HepG2 (cell line): ENCODE data around the gene ADRA2B. TPM values are rescaled to one million over a fixed set of nuclear protein-coding genes. Genes with fewer than 3 reads are reported as not detected.
A peak's percentile ranks its signal among the peaks of the same experiment; 100 is the strongest.

ENCODE experiments used
- ATAC-seq: fragments of 200-7000 bp; cut with Tn5 transposase; 3 replicates; pipeline ENCODE4 v1.9.1; 2020; ENCODE audit warnings: mild to moderate bottlenecking, moderate library complexity
- BruUV-seq: library from RNA; stranded (reverse); fragments of 400-500 nt; replicated peaks from 2 replicates; lab custom pipeline; 2021; lab: Mats Ljungman, UMichigan
- CTCF ChIA-PET: fragments of 300-600 bp; formaldehyde crosslinking; extraction: SDS; loops from one replicate; lab custom pipeline; 2021; ENCODE audit warnings: low total read pairs, inconsistent platforms, low intra/inter-chr PET ratio; lab: Yijun Ruan, JAX
- POLR2A ChIA-PET: fragments of 350-600 bp; sonication (Branson Sonifier 250); formaldehyde crosslinking; loops from one replicate; lab custom pipeline; 2020; ENCODE audit warnings: antibody characterized with exemption, inconsistent platforms; lab: Yijun Ruan, JAX
- DNase-seq: peaks from one replicate; pipeline ENCODE4 v3.0.0-alpha.2; 2015; ENCODE audit warnings: low spot score
- FAIRE-seq: peaks from 3 replicates; lab custom pipeline; 2011; peaks lifted over from hg19 to GRCh38; lab: Jason Lieb, UNC
- H2AFZ ChIP-seq: one replicate; pipeline ENCODE4 v1.6.1; 2011; ENCODE audit warnings: low read length, inconsistent platforms
- H3K27ac ChIP-seq: fragments of 300-600 bp; 3 replicates; pipeline ENCODE4 v1.8.0; 2011; ENCODE audit warnings: mixed run types, mild to moderate bottlenecking, mixed read lengths, low read length, inconsistent platforms; ENCODE audit not compliant: insufficient read depth; ENCODE audit errors: extremely low read length
- H3K27me3 ChIP-seq, 2 experiments: fragments of 200-600 bp in 1 of 2; 2 replicates in 1 of 2; 3 replicates in 1 of 2; pipeline versions ENCODE4 v1.6.0 to v1.8.0; 2011; ENCODE audit warnings: low read length in 2 of 2, mild to moderate bottlenecking in 2 of 2, moderate library complexity in 2 of 2, inconsistent platforms in 1 of 2; ENCODE audit not compliant: insufficient read depth in 2 of 2, control insufficient read depth in 1 of 2
- H3K36me3 ChIP-seq, 2 experiments: fragments of 200-600 bp in 1 of 2; replicated peaks in 1 of 2; 2 replicates in 1 of 2; 3 replicates in 1 of 2; pipeline versions ENCODE4 v1.5.1 to v1.8.0; 2011; ENCODE audit warnings: low read length in 2 of 2, inconsistent platforms in 1 of 2; ENCODE audit not compliant: insufficient read depth in 2 of 2, control insufficient read depth in 1 of 2
- H3K4me1 ChIP-seq: 2 replicates; pipeline ENCODE4 v1.5.1; 2012; ENCODE audit warnings: low read length, inconsistent platforms; ENCODE audit not compliant: insufficient read depth
- H3K4me2 ChIP-seq: 2 replicates; pipeline ENCODE4 v1.6.0; 2011; ENCODE audit warnings: low read depth, low read length, inconsistent platforms
- H3K4me3 ChIP-seq, 3 experiments: fragments of 200-600 bp in 1 of 3; sonication (generic), shearing (Covaris generic) in 1 of 3; replicated peaks in 1 of 3; 2 replicates each; pipeline ENCODE4 v1.5.1; 2011 to 2016; ENCODE audit warnings: low read length in 3 of 3, inconsistent platforms in 2 of 3, low read depth in 2 of 3, mild to moderate bottlenecking in 2 of 3, control low read depth in 1 of 3, mixed read lengths in 1 of 3; ENCODE audit not compliant: insufficient read depth in 1 of 3
- H3K79me2 ChIP-seq: one replicate; pipeline ENCODE4 v1.6.1; 2011; ENCODE audit warnings: low read length, inconsistent platforms; ENCODE audit not compliant: insufficient read depth
- H3K9ac ChIP-seq: 2 replicates; pipeline ENCODE4 v1.6.0; 2011; ENCODE audit warnings: mild to moderate bottlenecking, low read depth, low read length, inconsistent platforms; ENCODE audit not compliant: insufficient read depth
- H3K9me3 ChIP-seq: 2 replicates; pipeline ENCODE4 v1.5.1; 2012; ENCODE audit warnings: mild to moderate bottlenecking, low read length
- H4K20me1 ChIP-seq: 2 replicates; pipeline ENCODE4 v1.6.0; 2011; ENCODE audit warnings: inconsistent platforms, mild to moderate bottlenecking, low read length, moderate library complexity; ENCODE audit not compliant: insufficient read depth
- CEBPG ChIP-seq: IDR thresholded peaks from 2 replicates; pipeline ENCODE4 v1.6.1; 2016
- CREB1 ChIP-seq, 2 experiments: fragments of 450-650 bp in 1 of 2; IDR thresholded peaks; 2 replicates each; pipeline ENCODE4 v1.6.1; 2016 to 2017; ENCODE audit warnings: control low read depth in 1 of 2, mild to moderate bottlenecking in 1 of 2, missing compliant biosample characterization in 1 of 2, missing genetic modification characterization in 1 of 2
- FOSL2 ChIP-seq: sonication (generic); formaldehyde crosslinking; IDR thresholded peaks from 2 replicates; pipeline ENCODE4 v1.4.0; 2020; ENCODE audit warnings: missing genetic modification reagents
- FOXO1 ChIP-seq: sonication (generic); formaldehyde crosslinking; IDR thresholded peaks from 2 replicates; pipeline ENCODE4 v1.4.0; 2020; ENCODE audit warnings: missing genetic modification reagents
- HNRNPLL ChIP-seq: fragments of 200-400 bp; formaldehyde crosslinking; IDR thresholded peaks from 2 replicates; pipeline ENCODE4 v1.6.1; 2017; ENCODE audit warnings: mild to moderate bottlenecking, low read depth, low read length; ENCODE audit not compliant: poor library complexity, severe bottlenecking
- JUN ChIP-seq: sonication (generic); formaldehyde crosslinking; IDR thresholded peaks from 2 replicates; pipeline ENCODE4 v1.4.0; 2020; ENCODE audit warnings: mild to moderate bottlenecking, missing genetic modification reagents
- SMYD3 ChIP-seq: sonication (generic); formaldehyde crosslinking; IDR thresholded peaks from 2 replicates; pipeline ENCODE4 v1.8.1; 2023; ENCODE audit warnings: mild to moderate bottlenecking, missing genetic modification reagents
- TBL1XR1 ChIP-seq: fragments of 150-350 bp; IDR thresholded peaks from 2 replicates; pipeline ENCODE4 v1.6.1; 2014; ENCODE audit warnings: borderline replicate concordance, low read length; ENCODE audit not compliant: partially characterized antibody
- ZNF547 ChIP-seq: sonication (generic); formaldehyde crosslinking; IDR thresholded peaks from 2 replicates; pipeline ENCODE4 v1.5.1; 2020; ENCODE audit warnings: mild to moderate bottlenecking, missing genetic modification reagents
- WGBS: methylation state at CpG from one replicate; pipeline ENCODE4 v1.1.6; 2017; ENCODE audit warnings: low lambda C conversion rate; 5-methylcytosine and 5-hydroxymethylcytosine counted together
- in situ Hi-C: cut with HindIII; loops from 2 replicates; pipeline ENCODE4 v1.10.0; 2017; ENCODE audit warnings: low pct_unique_long_range_greater_than_20kb; ENCODE audit not compliant: extremely low pct_ligation_motif_present
- intact Hi-C: fragments of 100-400 bp; cut with micrococcal nuclease; formaldehyde crosslinking; loops from one replicate; pipeline ENCODE4 v1.10.0; 2022; ENCODE audit not compliant: unreplicated experiment
- polyA plus RNA-seq, 8 experiments: library from polyadenylated mRNA; depleted of rRNA in 3 of 8; stranded (reverse) in 7 of 8; unstranded in 1 of 8; fragments of >200 nt; fragmentation: Illumina TruSeq in 4 of 8; extraction: Trizol in 4 of 8; gene quantifications; 2 replicates each; pipeline versions ENCODE4 v1.2.1 to v1.2.3, GENCODE V29; 2011 to 2016; ENCODE audit warnings: low read depth in 4 of 8, missing spikeins in 1 of 8, mixed read lengths in 1 of 8; ENCODE audit not compliant: insufficient read depth in 1 of 8
- total RNA-seq, 5 experiments: library from RNA; depleted of rRNA; stranded (reverse); fragments of >200 nt; fragmentation: Illumina TruSeq; extraction: Trizol; gene quantifications; 2 replicates each; pipeline ENCODE4 v1.2.3, GENCODE V29; 2016; ENCODE audit warnings: low read depth in 1 of 5
- TF ChIP-seq, protein P1 (sequence below): sonication (generic); formaldehyde crosslinking; IDR thresholded peaks from 2 replicates; pipeline ENCODE4 v1.4.0; 2020; ENCODE audit warnings: mild to moderate bottlenecking, missing genetic modification reagents
- TF ChIP-seq, protein P2 (sequence below): sonication (generic); formaldehyde crosslinking; IDR thresholded peaks from 2 replicates; pipeline ENCODE4 v1.4.0; 2020; ENCODE audit warnings: missing genetic modification reagents

ADRA2B gene
- total and polyA plus RNA-seq, 2 of the 13 experiments (the other 11 are each of a cell fraction or from before 2014, with no cell fraction given) = not detected

- no peak overlapping the region for H3K27ac ChIP-seq
- POLR2A ChIA-PET = no interaction called here
These were observed 33.8 kb upstream of the ADRA2B start for GRCh38 chr2:96150007-96150640.

GRCh38 chr2:96148410-96149217 is 32.2 kb upstream of the ADRA2B start:
- no peaks in the 10 kb centered on the region for H3K9me3 ChIP-seq
- no peak overlapping the region for H3K27ac ChIP-seq
- ATAC-seq = no peak
- no peaks in the 10 kb centered on the region for H3K79me2 ChIP-seq
- ChIA-PET POLR2A (no interaction called here), CTCF (no interaction called here)
- FAIRE-seq = no peak
- no peaks in the 10 kb centered on the region for H3K36me3 ChIP-seq
- H4K20me1 ChIP-seq = no peaks in the 10 kb centered on the region
- peaks cover 17 to 66% of the 10 kb centered on the region in 2 experiments for H3K27me3 ChIP-seq
- no TSS peak for BruUV-seq
- no peak for DNase-seq
- peaks cover 15% of the 10 kb centered on the region for H3K4me1 ChIP-seq
- peak overlapping the region in 1 of 3 experiments; percentile 11; a peak in 1 of 6 replicates for H3K4me3 ChIP-seq
- intact Hi-C loops (no loop called here), in situ Hi-C loops (loop anchor here (25.0 kb wide), 1 partner anchor 364 kb away; the partner anchor contains the start of gene NEURL3)
- H3K4me2 ChIP-seq = peak overlapping the region; percentile 18; the same call in 1 of the 2 replicates
- no peak overlapping the region for H2AFZ ChIP-seq
- 18% methylated on average over 13 of the region's 29 CpGs for WGBS
- H3K9ac ChIP-seq = no peak overlapping the region
- TF ChIP-seq ZNF547 (no peak), FOXO1 (CRISPR knock-in tag) (no peak), CREB1 (IDR thresholded peaks at IDR 0.05) (peak; percentile 82), CREB1 (CRISPR knock-in tag; IDR thresholded peaks at IDR 0.05) (no peak), TBL1XR1 (no peak), HNRNPLL (peak; percentile 13), CEBPG (CRISPR knock-in tag) (no peak), SMYD3 (no peak), JUN (CRISPR knock-in tag) (no peak), FOSL2 (CRISPR knock-in tag) (peak; percentile 70)
- TF ChIP-seq, protein P1, sequence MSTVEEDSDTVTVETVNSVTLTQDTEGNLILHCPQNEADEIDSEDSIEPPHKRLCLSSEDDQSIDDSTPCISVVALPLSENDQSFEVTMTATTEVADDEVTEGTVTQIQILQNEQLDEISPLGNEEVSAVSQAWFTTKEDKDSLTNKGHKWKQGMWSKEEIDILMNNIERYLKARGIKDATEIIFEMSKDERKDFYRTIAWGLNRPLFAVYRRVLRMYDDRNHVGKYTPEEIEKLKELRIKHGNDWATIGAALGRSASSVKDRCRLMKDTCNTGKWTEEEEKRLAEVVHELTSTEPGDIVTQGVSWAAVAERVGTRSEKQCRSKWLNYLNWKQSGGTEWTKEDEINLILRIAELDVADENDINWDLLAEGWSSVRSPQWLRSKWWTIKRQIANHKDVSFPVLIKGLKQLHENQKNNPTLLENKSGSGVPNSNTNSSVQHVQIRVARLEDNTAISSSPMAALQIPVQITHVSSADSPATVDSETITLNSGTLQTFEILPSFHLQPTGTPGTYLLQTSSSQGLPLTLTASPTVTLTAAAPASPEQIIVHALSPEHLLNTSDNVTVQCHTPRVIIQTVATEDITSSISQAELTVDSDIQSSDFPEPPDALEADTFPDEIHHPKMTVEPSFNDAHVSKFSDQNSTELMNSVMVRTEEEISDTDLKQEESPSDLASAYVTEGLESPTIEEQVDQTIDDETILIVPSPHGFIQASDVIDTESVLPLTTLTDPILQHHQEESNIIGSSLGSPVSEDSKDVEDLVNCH (CRISPR knock-in tag) = no peak

More at GRCh38 chr2:96150007-96150640, 33.8 kb upstream of the ADRA2B start:
- Histone ChIP-seq H3K27me3 (peaks cover 15 to 71% of the 10 kb centered on the region in 2 experiments; a peak in 4 of 5 replicates), H3K4me2 (no peak overlapping the region), H4K20me1 (no peaks in the 10 kb centered on the region), H3K4me3 (no peak overlapping the region), H3K4me1 (peaks cover 15% of the 10 kb centered on the region), H3K9me3 (no peaks in the 10 kb centered on the region), H2AFZ (no peak overlapping the region), H3K79me2 (no peaks in the 10 kb centered on the region)
- ATAC-seq = no peak
- intact Hi-C loops = no loop called here
- no TSS peak for BruUV-seq
- WGBS = 27% methylated on average over 6 of the region's 6 CpGs
- TF ChIP-seq, protein P2, sequence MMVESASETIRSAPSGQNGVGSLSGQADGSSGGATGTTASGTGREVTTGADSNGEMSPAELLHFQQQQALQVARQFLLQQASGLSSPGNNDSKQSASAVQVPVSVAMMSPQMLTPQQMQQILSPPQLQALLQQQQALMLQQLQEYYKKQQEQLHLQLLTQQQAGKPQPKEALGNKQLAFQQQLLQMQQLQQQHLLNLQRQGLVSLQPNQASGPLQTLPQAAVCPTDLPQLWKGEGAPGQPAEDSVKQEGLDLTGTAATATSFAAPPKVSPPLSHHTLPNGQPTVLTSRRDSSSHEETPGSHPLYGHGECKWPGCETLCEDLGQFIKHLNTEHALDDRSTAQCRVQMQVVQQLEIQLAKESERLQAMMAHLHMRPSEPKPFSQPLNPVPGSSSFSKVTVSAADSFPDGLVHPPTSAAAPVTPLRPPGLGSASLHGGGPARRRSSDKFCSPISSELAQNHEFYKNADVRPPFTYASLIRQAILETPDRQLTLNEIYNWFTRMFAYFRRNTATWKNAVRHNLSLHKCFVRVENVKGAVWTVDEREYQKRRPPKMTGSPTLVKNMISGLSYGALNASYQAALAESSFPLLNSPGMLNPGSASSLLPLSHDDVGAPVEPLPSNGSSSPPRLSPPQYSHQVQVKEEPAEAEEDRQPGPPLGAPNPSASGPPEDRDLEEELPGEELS (CRISPR knock-in tag) = no peak
- TF ChIP-seq, all 625 proteins: peak for 0
- in situ Hi-C loops = no loop called here
- CTCF ChIA-PET = no interaction called here
- Histone ChIP-seq H3K9ac (no peak overlapping the region), H3K36me3 (no peaks in the 10 kb centered on the region)
- FAIRE-seq (no peak), DNase-seq (no peak)
